Renal cortex interstitium (tissue), 15 donors: ENCODE data around the gene ENG. TPM values are rescaled to one million over a fixed set of nuclear protein-coding genes. Genes with fewer than 3 reads are reported as not detected.

Source experiments
- DNase-seq, 11 donors: peaks; one replicate each; pipeline ENCODE4 v3.0.0-alpha.2; 2013; ENCODE audit warnings: low read depth in 9 of 11, low spot score in 4 of 11; ENCODE audit errors: extremely low read depth in 1 of 11
- long read RNA-seq, 16 experiments: transcript quantifications; one replicate each; lab custom pipeline, GENCODE V29; 2026
- polyA plus RNA-seq, 3 donors: library from polyadenylated mRNA; unstranded; fragments of 120-200 nt; gene quantifications; one replicate each; pipeline ENCODE4 v1.2.1, GENCODE V29; 2013; ENCODE audit not compliant: insufficient read length in 3 of 3

Gene ENG
- 10 to 100 TPM; 75.7 to 92.9 (median 83.7) TPM for polyA plus RNA-seq
- long read RNA-seq, donor 1, transcript ENG-202 (15 exons, 3,048 nt): major isoform, 7 of 30 reads
- long read RNA-seq, donor 1, partial matches to known transcripts: 23 of 30 reads
- long read RNA-seq, donor 1, other reads (novel, unspliced or antisense): 0 of 30 reads
- long read RNA-seq, donor 2, transcript ENG-202 (15 exons, 3,048 nt): major isoform, 8 of 29 reads
- long read RNA-seq, donor 2, partial matches to known transcripts: 20 of 29 reads
- long read RNA-seq, donor 2, other reads (novel, unspliced or antisense): 0 of 29 reads
- long read RNA-seq, donor 3, transcript ENG-202 (15 exons, 3,048 nt): major isoform, 22 of 41 reads
- long read RNA-seq, donor 3, partial matches to known transcripts: 19 of 41 reads
- long read RNA-seq, donor 3, other reads (novel, unspliced or antisense): 0 of 41 reads
- long read RNA-seq, donor 4, transcript ENG-202 (15 exons, 3,048 nt): major isoform, 10 of 16 reads
- long read RNA-seq, donor 4, partial matches to known transcripts: 5 of 16 reads
- long read RNA-seq, donor 4, other reads (novel, unspliced or antisense): 0 of 16 reads
- long read RNA-seq, donor 5: 0 reads
- long read RNA-seq, donor 6, transcript ENG-202 (15 exons, 3,048 nt): major isoform, 9 of 9 reads
- long read RNA-seq, donor 6, partial matches to known transcripts: 0 of 9 reads
- long read RNA-seq, donor 6, other reads (novel, unspliced or antisense): 0 of 9 reads
- long read RNA-seq, donor 7, transcript ENG-202 (15 exons, 3,048 nt): major isoform, 8 of 22 reads
- long read RNA-seq, donor 7, partial matches to known transcripts: 14 of 22 reads
- long read RNA-seq, donor 7, other reads (novel, unspliced or antisense): 0 of 22 reads
- long read RNA-seq, donor 8, transcript ENG-202 (15 exons, 3,048 nt): major isoform, 21 of 33 reads
- long read RNA-seq, donor 8, partial matches to known transcripts: 11 of 33 reads
- long read RNA-seq, donor 8, other reads (novel, unspliced or antisense): 0 of 33 reads
- long read RNA-seq, donor 9, transcript ENG-202 (15 exons, 3,048 nt): major isoform, 17 of 17 reads
- long read RNA-seq, donor 9, partial matches to known transcripts: 0 of 17 reads
- long read RNA-seq, donor 9, other reads (novel, unspliced or antisense): 0 of 17 reads
- long read RNA-seq, donor 10, transcript ENG-202 (15 exons, 3,048 nt): major isoform, 7 of 8 reads
- long read RNA-seq, donor 10, partial matches to known transcripts: 0 of 8 reads
- long read RNA-seq, donor 10, other reads (novel, unspliced or antisense): 0 of 8 reads
- long read RNA-seq, donor 11, transcript ENG-202 (15 exons, 3,048 nt): major isoform, 12 of 23 reads
- long read RNA-seq, donor 11, partial matches to known transcripts: 10 of 23 reads
- long read RNA-seq, donor 11, other reads (novel, unspliced or antisense): 0 of 23 reads
- long read RNA-seq, donor 12, partial matches to known transcripts: 12 of 15 reads
- long read RNA-seq, donor 12, other reads (novel, unspliced or antisense): 0 of 15 reads
- long read RNA-seq, donor 13: 0 reads
- long read RNA-seq, donor 14, transcript ENG-202 (15 exons, 3,048 nt): major isoform, 10 of 10 reads
- long read RNA-seq, donor 14, partial matches to known transcripts: 0 of 10 reads
- long read RNA-seq, donor 14, other reads (novel, unspliced or antisense): 0 of 10 reads
- long read RNA-seq, donor 15, transcript ENG-202 (15 exons, 3,048 nt): major isoform, 8 of 9 reads
- long read RNA-seq, donor 15, partial matches to known transcripts: 0 of 9 reads
- long read RNA-seq, donor 15, other reads (novel, unspliced or antisense): 0 of 9 reads
- long read RNA-seq, donor 16, transcript ENG-202 (15 exons, 3,048 nt): major isoform, 33 of 60 reads
- long read RNA-seq, donor 16, transcript ENG-201 (14 exons, 3,059 nt): minor isoform, 5 of 60 reads
- long read RNA-seq, donor 16, partial matches to known transcripts: 22 of 60 reads
- long read RNA-seq, donor 16, other reads (novel, unspliced or antisense): 0 of 60 reads

DNA sequence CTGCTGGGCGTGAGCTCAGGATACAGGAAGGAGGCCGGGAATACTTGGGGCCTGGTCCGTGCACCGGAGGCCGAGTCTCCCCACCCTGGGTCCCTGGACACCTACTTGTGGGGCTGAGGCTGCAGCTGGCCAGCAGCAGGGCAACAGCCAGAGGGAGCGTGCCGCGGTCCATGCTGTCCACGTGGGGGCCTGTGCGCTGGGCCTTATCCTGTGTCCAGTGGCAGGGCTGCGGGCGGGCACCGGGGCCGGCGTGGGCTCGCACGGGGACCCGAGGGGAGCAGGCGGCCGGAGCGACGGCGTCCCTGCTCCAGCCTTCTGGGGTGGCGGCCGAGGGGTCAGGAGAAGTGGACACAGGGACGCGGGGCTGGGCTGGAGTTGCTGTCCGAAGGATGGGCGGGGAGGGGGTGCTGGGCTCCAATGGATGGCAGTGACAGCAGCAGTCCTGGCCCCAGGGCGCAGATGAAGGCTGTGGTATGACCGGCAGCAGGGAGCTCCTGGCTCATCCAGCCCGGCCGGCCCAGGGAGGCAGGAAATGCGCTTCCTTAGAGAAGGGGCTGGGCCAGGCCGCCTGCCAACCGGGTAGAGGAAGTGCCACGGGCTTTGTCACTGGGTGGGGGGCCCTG, at the start of gene ENG:
Gene ENG (minus strand): TSS at position 475 of the 623 bp plus-strand sequence. CDS start 303 bp downstream, at position 172.
- no peak for DNase-seq

DNA sequence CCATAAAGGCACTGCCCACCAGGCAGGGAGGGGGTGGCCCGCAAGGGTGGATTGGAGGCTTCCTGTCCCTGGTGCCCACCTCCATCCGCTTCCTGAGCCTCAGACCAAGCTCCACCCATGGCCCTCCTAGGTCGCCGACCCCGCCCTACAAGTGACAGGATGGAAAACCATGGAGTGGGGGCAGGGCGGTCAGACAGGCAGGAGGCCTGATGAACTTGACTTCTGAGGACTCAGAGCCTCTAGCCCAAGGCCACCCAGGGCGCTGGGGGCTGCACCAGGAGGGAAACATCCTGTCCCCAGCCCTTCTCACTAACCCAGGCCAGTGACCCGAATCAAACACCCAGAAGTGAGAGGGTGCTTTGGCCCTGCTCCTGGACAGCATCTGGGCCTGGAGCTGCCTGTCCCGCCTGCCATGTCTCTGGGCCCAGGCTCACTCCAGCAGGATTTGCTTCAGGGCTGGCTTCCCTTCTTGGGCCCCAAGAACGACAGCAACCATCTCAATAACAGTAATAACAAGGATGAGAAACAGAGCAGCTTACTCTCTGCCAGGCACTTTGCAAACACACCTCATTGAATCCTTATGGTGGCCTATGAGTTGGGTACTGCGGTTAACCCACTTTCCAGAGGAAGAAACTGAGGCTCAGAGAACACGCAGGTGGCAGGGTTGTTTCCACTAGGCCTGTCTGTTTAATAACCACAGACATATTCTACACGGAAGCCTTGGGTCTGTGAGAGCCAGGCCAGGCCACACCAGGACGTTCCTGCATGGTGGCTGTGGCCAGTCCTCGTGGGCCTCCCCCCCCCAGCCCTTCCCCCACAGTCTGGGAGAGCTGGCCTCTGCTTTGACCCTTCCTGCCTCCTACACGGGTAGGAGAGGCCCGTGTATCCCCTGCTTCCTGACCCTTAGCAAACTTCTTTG, 49.4 kb upstream of the ENG start:
- no peak for DNase-seq

- DNase-seq: peak in 4 of 11 donors; percentile 74 to 80 (median 78)
Observed at GRCh38 chr9:127899128-127899943, 44.9 kb upstream of the ENG start, which contains the start of gene ST6GALNAC6. ST6GALNAC6 (minus strand) TSS chr9:127899603; CDS start chr9:127897981, 1,622 bp downstream.

DNA sequence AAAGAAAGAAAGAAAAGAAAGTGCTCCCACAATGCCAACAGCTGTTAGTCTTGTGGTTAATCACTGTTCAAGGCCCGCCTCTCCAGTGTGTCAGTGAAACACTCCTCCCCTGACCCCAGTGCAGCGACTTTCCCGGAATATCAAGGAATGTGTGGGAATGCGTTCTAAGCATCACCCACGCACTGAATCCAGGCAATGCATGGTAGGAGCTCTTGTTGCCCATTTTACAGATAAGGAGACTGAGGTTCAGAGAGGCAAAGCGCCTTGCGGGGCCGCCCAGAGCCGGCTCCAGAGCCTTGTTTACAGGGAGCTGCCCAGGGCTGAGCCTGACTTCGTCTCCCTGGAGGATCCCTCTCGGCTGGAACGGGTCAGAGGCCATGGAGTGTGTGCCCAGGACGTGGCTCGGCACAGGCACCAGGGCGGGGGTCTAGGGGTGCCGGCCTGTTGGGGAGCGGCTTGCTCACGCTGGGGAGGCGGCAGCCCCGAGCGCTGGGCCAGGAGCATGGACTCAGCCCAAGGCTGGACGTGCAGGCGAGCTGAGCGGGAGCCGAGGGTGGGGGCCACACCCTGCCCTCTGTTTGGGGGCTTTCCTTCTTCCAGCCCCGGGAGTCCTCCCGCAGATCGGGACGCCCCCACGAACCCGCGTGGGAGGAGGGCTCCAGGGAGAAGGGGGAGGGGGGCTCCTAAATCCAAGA, 44.1 kb upstream of the ENG start:
- peak in 1 of 11 donors; percentile 78 for DNase-seq

DNA sequence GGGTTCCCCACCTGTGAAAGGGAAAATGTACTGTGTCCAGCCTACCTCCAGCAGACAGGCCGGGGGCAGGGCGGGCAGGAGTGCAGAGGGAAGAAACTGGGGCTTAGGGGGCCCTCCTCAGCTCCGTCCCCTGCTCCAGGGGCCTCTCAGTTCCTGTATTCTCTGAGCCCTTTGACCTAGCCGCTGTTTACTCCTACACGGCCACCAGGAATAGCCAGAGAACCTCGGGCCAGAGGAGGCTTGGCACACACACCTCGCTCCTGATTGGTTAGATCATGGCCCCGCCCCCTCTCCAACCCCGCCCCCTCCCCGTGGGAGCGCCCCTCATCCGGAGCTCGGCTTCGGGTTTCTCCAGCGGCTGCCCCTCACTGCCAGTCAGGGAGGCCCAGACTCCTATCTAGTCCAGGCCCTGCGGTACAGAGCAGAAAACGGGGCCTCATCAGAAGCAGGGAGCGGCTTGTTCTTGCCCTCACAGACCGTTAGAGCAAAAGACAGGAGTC, 42.8 kb upstream of the ENG start:
- peak in 6 of 11 donors; percentile 68 to 81 (median 77) for DNase-seq

- no peak for DNase-seq
Observed at GRCh38 chr9:127896395-127897192, 42.1 kb upstream of the ENG start.

DNA sequence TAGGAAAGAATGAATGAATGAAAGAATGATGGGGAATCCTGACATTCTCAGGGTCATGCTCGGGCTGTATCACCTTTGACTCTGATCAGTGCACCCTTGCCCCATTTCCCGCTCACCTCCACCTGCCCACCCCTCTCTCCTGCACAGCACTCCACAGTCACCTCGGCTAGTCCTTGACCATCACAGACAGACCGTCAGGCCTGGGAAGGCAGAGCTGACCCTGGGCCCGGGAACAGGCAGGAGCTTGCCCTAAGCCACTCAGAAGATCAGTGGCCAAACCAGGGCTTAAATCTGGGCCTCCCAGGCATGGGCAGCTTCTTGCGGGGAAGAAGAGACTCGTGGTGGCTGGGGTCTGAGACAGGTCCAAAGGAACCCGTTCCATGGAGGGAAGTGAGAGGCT, 41.4 kb upstream of the ENG start:
- no peak for DNase-seq

GRCh38 chr9:127893392-127893791, 38.9 kb upstream of the ENG start:
- no peak for DNase-seq

GRCh38 chr9:127892831-127893230, 38.4 kb upstream of the ENG start:
- DNase-seq: no peak

DNA sequence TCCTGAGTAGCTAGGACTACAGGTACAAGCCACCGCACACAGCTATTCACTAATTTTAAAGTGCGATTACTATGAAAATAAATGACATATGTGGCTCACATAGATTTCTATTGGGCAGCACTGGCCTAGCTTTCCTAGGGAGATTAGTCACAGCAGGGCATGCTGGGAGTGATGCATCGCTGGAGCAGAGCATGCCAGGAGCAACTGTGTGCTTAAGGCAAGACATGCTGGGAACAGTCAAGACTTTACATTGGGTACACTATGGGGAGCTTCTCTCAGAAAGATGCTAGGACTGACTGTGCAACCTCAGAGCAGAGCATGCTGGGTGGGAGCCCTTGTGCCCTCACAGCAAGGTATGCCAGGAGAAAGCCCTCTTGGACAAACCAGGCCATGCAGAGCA, 35.6 kb upstream of the ENG start:
- no peak for DNase-seq

GRCh38 chr9:127887792-127888191, 33.3 kb upstream of the ENG start:
- DNase-seq: no peak

GRCh38 chr9:127886401-127886972, 32.0 kb upstream of the ENG start:
- DNase-seq: no peak

GRCh38 chr9:127885508-127886281, 31.2 kb upstream of the ENG start:
- DNase-seq: no peak
